ENCODE data around the gene BAHCC1. TPM values are rescaled to one million over a fixed set of nuclear protein-coding genes. Genes with fewer than 3 reads are reported as not detected.
A peak's percentile ranks its signal among the peaks of the same experiment; 100 is the strongest.
"Not testable (repeated sequence)": the region's sequence is repeated elsewhere in the genome, so short reads cannot be mapped to it uniquely, and the experiment has no call there.

BAHCC1 gene
- polyA plus RNA-seq, 4 donors, result 2.2 to 26.9 (median 9.8) TPM

- Histone ChIP-seq H3K9me3 (ENCODE audit: control insufficient read depth in 2 of 2, insufficient read depth in 1 of 2, low read depth in 1 of 2, low read length in 1 of 2) (no peaks in the 10 kb centered on the region), H3K4me1 (ENCODE audit: control insufficient read depth in 3 of 3, insufficient read depth in 2 of 3, low read depth in 1 of 3, low read length in 2 of 3) (peaks cover 0 to 38% (median 2%) of the 10 kb centered on the region in 3 donors), H3K36me3 (ENCODE audit: control insufficient read depth in 3 of 3, insufficient read depth in 2 of 3, low read depth in 1 of 3, low read length in 3 of 3) (peaks cover 0 to 42% (median 0%) of the 10 kb centered on the region in 3 donors), H3K27ac (ENCODE audit: low read depth in 1 of 3, low read length in 2 of 3) (peak overlapping the region in 2 of 3 donors; percentile 68 to 82), H3K4me3 (ENCODE audit: low read depth in 1 of 3, low read length in 3 of 3) (peak overlapping the region in 2 of 3 donors; percentile 26 to 29), H3K27me3 (ENCODE audit: control insufficient read depth in 3 of 3, insufficient read depth in 3 of 3, low read length in 3 of 3) (no peaks in the 10 kb centered on the region)
- no peak for DNase-seq
- no peak for FAIRE-seq
- WGBS, 3 donors, result 44 to 50% (median 50%) methylated on average over 28 of the region's 28 CpGs
Measured at GRCh38 chr17:81419886-81420768, 24.9 kb downstream of the BAHCC1 start.

GRCh38 chr17:81420769-81421462 lies 25.7 kb downstream of the BAHCC1 start:
- 77 to 90% (median 81%) methylated on average over 22 to 24 of the region's 24 CpGs for WGBS, 3 donors
- Histone ChIP-seq H3K4me3 (ENCODE audit: low read depth in 1 of 3, low read length in 3 of 3) (no peak overlapping the region), H3K4me1 (ENCODE audit: control insufficient read depth in 3 of 3, insufficient read depth in 2 of 3, low read depth in 1 of 3, low read length in 2 of 3) (peaks cover 0 to 38% (median 2%) of the 10 kb centered on the region in 3 donors), H3K36me3 (ENCODE audit: control insufficient read depth in 3 of 3, insufficient read depth in 2 of 3, low read depth in 1 of 3, low read length in 3 of 3) (peaks cover 0 to 35% (median 0%) of the 10 kb centered on the region in 3 donors), H3K27me3 (ENCODE audit: control insufficient read depth in 3 of 3, insufficient read depth in 3 of 3, low read length in 3 of 3) (no peaks in the 10 kb centered on the region), H3K9me3 (ENCODE audit: control insufficient read depth in 2 of 2, insufficient read depth in 1 of 2, low read depth in 1 of 2, low read length in 1 of 2) (no peaks in the 10 kb centered on the region), H3K27ac (ENCODE audit: low read depth in 1 of 3, low read length in 2 of 3) (peak overlapping the region in 1 of 3 donors; percentile 82)
- DNase-seq, result no peak
- FAIRE-seq, result no peak

- FAIRE-seq (no peak), DNase-seq (peak in 1 of 2 donors; percentile 54)
- no peaks in the 10 kb centered on the region for H3K9me3 ChIP-seq (ENCODE audit: control insufficient read depth in 2 of 2, insufficient read depth in 1 of 2, low read depth in 1 of 2, low read length in 1 of 2)
- H3K36me3 ChIP-seq (ENCODE audit: control insufficient read depth in 3 of 3, insufficient read depth in 2 of 3, low read depth in 1 of 3, low read length in 3 of 3), result peaks cover 0 to 43% (median 0%) of the 10 kb centered on the region in 3 donors
- 38 to 73% (median 61%) methylated on average over 23 to 34 of the region's 34 CpGs for WGBS, 3 donors
- no peaks in the 10 kb centered on the region for H3K27me3 ChIP-seq (ENCODE audit: control insufficient read depth in 3 of 3, insufficient read depth in 3 of 3, low read length in 3 of 3)
- peak overlapping the region in 1 of 3 donors; percentile 77 for H3K27ac ChIP-seq (ENCODE audit: low read depth in 1 of 3, low read length in 2 of 3)
- peaks cover 0 to 47% (median 4%) of the 10 kb centered on the region in 3 donors for H3K4me1 ChIP-seq (ENCODE audit: control insufficient read depth in 3 of 3, insufficient read depth in 2 of 3, low read depth in 1 of 3, low read length in 2 of 3)
- no peak overlapping the region for H3K4me3 ChIP-seq (ENCODE audit: low read depth in 1 of 3, low read length in 3 of 3)
Measured at GRCh38 chr17:81422776-81423697, 27.8 kb downstream of the BAHCC1 start.

GRCh38 chr17:81423698-81424071 lies 28.4 kb downstream of the BAHCC1 start:
- no peak overlapping the region for H3K4me3 ChIP-seq (ENCODE audit: low read depth in 1 of 3, low read length in 3 of 3)
- peaks cover 0 to 42% (median 0%) of the 10 kb centered on the region in 3 donors for H3K36me3 ChIP-seq (ENCODE audit: control insufficient read depth in 3 of 3, insufficient read depth in 2 of 3, low read depth in 1 of 3, low read length in 3 of 3)
- FAIRE-seq, result no peak
- no peak for DNase-seq
- H3K4me1 ChIP-seq (ENCODE audit: control insufficient read depth in 3 of 3, insufficient read depth in 2 of 3, low read depth in 1 of 3, low read length in 2 of 3), result peaks cover 0 to 45% (median 4%) of the 10 kb centered on the region in 3 donors
- H3K9me3 ChIP-seq (ENCODE audit: control insufficient read depth in 2 of 2, insufficient read depth in 1 of 2, low read depth in 1 of 2, low read length in 1 of 2), result no peaks in the 10 kb centered on the region
- peaks cover 0 to 3% (median 0%) of the 10 kb centered on the region in 3 donors for H3K27me3 ChIP-seq (ENCODE audit: control insufficient read depth in 3 of 3, insufficient read depth in 3 of 3, low read length in 3 of 3)
- H3K27ac ChIP-seq (ENCODE audit: low read depth in 1 of 3, low read length in 2 of 3), result peak overlapping the region in 1 of 3 donors; percentile 65
- 70 to 86% (median 83%) methylated on average over 12 to 16 of the region's 16 CpGs for WGBS, 3 donors

- Histone ChIP-seq H3K9me3 (ENCODE audit: control insufficient read depth in 2 of 2, insufficient read depth in 1 of 2, low read depth in 1 of 2, low read length in 1 of 2) (no peaks in the 10 kb centered on the region), H3K4me1 (ENCODE audit: control insufficient read depth in 3 of 3, insufficient read depth in 2 of 3, low read depth in 1 of 3, low read length in 2 of 3) (peaks cover 2 to 38% (median 6%) of the 10 kb centered on the region in 3 donors), H3K27ac (ENCODE audit: low read depth in 1 of 3, low read length in 2 of 3) (no peak overlapping the region), H3K4me3 (ENCODE audit: low read depth in 1 of 3, low read length in 3 of 3) (no peak overlapping the region), H3K27me3 (ENCODE audit: control insufficient read depth in 3 of 3, insufficient read depth in 3 of 3, low read length in 3 of 3) (peaks cover 0 to 3% (median 0%) of the 10 kb centered on the region in 3 donors), H3K36me3 (ENCODE audit: control insufficient read depth in 3 of 3, insufficient read depth in 2 of 3, low read depth in 1 of 3, low read length in 3 of 3) (peaks cover 0 to 43% (median 0%) of the 10 kb centered on the region in 3 donors)
- no peak for FAIRE-seq
- no peak for DNase-seq
- WGBS, 3 donors, result 95 to 98% (median 95%) methylated on average over 5 of the region's 5 CpGs
Measured at GRCh38 chr17:81424151-81425017, 29.1 kb downstream of the BAHCC1 start.

- not testable (repeated sequence) for H3K9me3 ChIP-seq (ENCODE audit: control insufficient read depth in 2 of 2, insufficient read depth in 1 of 2, low read depth in 1 of 2, low read length in 1 of 2); H3K27me3 ChIP-seq (ENCODE audit: control insufficient read depth in 3 of 3, insufficient read depth in 3 of 3, low read length in 3 of 3); DNase-seq; H3K4me3 ChIP-seq (ENCODE audit: low read depth in 1 of 3, low read length in 3 of 3); H3K27ac ChIP-seq (ENCODE audit: low read depth in 1 of 3, low read length in 2 of 3)
- H3K4me1 ChIP-seq (ENCODE audit: control insufficient read depth in 3 of 3, insufficient read depth in 2 of 3, low read depth in 1 of 3, low read length in 2 of 3), result peaks cover 2 to 41% (median 6%) of the 10 kb centered on the region in 3 donors
- peaks cover 0 to 46% (median 0%) of the 10 kb centered on the region in 3 donors for H3K36me3 ChIP-seq (ENCODE audit: control insufficient read depth in 3 of 3, insufficient read depth in 2 of 3, low read depth in 1 of 3, low read length in 3 of 3)
- peak; percentile 44 for FAIRE-seq
Measured at GRCh38 chr17:81425041-81425440, 29.8 kb downstream of the BAHCC1 start.

GRCh38 chr17:81425716-81426392 lies 30.6 kb downstream of the BAHCC1 start:
- H3K27me3 ChIP-seq (ENCODE audit: control insufficient read depth in 3 of 3, insufficient read depth in 3 of 3, low read length in 3 of 3); DNase-seq; H3K4me3 ChIP-seq (ENCODE audit: low read depth in 1 of 3, low read length in 3 of 3); FAIRE-seq; H3K9me3 ChIP-seq (ENCODE audit: control insufficient read depth in 2 of 2, insufficient read depth in 1 of 2, low read depth in 1 of 2, low read length in 1 of 2); H3K27ac ChIP-seq (ENCODE audit: low read depth in 1 of 3, low read length in 2 of 3): not testable (repeated sequence)
- WGBS, 3 donors, result 63 to 84% (median 83%) methylated on average over 4 of the region's 4 CpGs
- peaks cover 0 to 46% (median 0%) of the 10 kb centered on the region in 3 donors for H3K36me3 ChIP-seq (ENCODE audit: control insufficient read depth in 3 of 3, insufficient read depth in 2 of 3, low read depth in 1 of 3, low read length in 3 of 3)
- H3K4me1 ChIP-seq (ENCODE audit: control insufficient read depth in 3 of 3, insufficient read depth in 2 of 3, low read depth in 1 of 3, low read length in 2 of 3), result peaks cover 2 to 35% (median 8%) of the 10 kb centered on the region in 3 donors
